ENCODE data around the gene AHCTF1. TPM values are rescaled to one million over a fixed set of nuclear protein-coding genes. Genes with fewer than 3 reads are reported as not detected.
A peak's percentile ranks its signal among the peaks of the same experiment; 100 is the strongest.

The AHCTF1 gene
- 21.5 and 39.1 TPM in 2 replicates for total RNA-seq

- DNase-seq (ENCODE audit: low read depth): peak; percentile 93
Observed at GRCh38 chr1:246931549-246932365, at the start of gene AHCTF1. TSS of gene AHCTF1 (minus strand) at chr1:246931948. CDS start at chr1:246918370, 13,578 bp downstream.

DNA sequence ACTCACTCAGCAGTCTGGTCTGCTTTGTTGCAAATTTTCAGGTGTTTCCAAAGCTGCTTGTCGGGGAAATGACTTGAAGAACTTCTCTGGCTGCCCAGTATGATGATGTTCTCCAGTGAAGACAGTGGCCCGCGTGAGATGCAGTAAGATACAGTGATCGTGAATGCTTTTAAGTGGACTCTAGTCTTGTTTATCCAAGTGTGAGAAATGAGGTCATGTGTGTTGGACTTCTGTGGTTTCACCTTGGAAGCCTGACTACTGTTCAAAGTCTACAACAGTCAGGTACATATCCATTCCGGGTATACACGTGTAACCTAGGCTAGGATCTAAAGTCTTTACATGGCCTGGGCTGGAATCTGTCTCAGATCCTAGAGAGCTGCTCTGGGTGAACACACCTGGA is 47.0 kb upstream of the AHCTF1 start:
- DNase-seq (ENCODE audit: low read depth): no peak

DNA sequence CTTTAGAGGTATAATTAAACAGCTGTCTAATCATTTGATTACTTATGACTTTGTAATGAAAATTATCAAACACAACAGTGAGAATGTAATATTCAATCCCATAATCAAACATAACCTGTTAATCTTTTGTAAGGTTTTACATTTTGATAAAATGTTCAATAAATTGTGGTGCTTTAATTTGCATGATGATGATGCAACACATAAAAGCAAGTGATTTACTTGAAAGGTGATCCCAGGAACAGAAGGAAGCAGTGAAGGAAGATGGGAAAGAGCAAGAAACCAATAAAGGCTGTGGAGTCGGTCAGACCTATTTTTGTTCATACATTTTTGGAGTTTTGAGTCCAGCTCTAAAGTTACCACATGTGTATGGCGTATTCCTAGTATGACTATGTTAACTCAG is 46.5 kb upstream of the AHCTF1 start:
- DNase-seq (ENCODE audit: low read depth): no peak

DNA sequence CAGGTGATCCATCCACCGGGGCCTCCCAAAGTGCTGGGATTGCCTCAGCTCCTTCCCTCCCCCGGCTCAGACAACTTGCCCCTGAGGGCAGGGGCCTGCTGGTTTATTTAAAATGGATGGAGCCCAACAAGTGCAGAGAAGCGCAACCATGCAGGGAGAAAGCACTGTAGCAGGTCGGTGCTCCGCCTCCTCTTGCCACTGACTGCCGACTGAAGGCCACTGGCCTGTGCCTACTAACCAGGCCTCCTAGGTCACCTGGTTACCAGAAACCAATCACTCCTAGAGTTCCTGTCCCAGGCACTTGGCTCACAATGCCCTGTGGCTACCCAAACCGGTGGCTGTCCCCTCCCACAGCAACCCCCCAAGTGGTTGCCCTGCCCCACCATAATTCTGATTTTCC is 40.2 kb upstream of the AHCTF1 start:
- no peak for DNase-seq (ENCODE audit: low read depth)

DNA sequence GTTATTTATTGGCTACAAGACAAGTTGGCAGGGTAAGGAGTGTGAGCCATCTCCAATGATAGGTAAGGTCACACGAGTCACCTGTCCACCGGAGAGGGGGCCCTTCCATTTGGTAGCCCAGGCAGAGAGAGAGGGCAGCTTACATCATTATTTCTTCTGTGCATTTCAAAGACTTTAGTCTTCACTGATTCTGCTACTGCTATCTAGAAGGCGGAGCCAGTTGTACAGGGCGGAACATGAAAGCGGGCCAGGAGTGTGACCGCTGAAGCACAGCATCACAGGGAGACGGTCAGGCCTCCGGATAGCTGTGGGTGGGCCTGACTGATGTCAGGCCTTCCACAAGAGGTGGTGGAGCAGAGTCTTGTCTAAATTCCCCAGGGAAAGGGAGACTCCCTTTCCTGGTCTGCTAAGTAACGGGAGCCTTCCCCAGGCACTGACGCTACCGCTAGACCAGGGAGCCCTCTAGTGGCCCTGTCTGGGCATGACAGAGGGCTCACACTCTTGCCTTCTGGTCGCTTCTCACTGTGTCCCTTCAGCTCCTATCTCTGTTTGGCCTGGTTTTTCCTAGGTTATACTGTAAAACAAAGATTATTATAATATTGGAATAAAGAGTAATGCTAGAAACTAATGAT is 39.5 kb upstream of the AHCTF1 start:
- peak; percentile 15 for DNase-seq (ENCODE audit: low read depth)

DNA sequence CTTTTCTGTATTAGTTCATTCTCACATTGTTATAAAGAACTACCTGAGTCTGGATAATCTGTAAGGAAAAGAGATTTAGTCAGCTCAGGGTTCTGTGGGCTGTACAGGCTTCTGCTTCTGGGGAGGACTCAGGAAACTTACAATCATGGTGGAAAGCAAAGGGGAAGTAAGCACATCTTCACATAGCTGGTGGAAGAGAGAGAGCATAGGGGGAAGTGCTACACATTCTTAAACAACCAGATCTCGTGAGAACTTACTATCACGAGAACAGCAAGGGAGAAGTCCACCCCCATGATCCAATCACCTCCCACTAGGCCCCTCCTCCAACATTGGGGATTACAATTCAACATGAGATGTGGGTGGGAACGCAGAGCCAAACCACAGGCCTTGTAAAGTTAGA is 37.9 kb upstream of the AHCTF1 start:
- no peak for DNase-seq (ENCODE audit: low read depth)

DNA sequence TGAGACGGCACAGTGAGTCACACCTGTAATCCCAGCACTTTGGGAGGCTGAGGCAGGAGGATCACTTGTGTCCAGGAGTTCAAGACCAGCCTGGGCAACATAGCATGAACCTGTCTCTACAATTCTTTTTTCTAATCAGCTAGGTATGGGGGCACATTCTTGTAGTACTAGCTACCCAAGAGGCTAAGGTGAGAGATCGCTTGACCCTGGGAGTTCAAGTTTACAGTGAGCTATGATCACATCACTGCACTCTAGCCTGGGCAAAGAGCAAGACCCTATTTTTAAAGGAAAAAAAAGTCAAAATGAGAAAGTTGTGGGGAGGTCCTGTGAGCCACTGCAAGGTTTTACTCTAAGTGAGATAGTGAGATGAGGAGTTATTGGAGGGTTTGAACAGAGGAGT is 34.8 kb upstream of the AHCTF1 start:
- no peak for DNase-seq (ENCODE audit: low read depth)

- no peak for DNase-seq (ENCODE audit: low read depth)
Observed at GRCh38 chr1:246959944-246960693, 28.4 kb upstream of the AHCTF1 start.

DNA sequence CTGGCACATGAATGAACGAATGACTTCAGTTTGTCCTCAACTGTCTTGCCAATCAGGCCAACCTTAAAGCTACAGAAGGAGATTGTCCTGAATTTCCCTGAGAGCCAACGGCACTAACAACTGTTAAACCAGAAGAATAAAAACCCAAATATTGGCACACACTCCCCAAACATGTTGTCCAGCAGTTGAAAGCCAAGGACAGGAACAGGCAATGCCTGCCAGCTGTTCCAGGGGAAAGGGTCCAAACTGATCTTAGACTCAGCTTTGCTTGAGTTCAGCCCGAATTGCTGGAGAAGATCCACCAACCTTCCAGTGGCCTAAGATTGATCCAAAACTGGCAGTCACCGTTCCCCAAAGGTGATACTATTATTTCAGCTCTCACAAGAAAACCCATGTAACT is 22.4 kb upstream of the AHCTF1 start:
- DNase-seq (ENCODE audit: low read depth): no peak

DNA sequence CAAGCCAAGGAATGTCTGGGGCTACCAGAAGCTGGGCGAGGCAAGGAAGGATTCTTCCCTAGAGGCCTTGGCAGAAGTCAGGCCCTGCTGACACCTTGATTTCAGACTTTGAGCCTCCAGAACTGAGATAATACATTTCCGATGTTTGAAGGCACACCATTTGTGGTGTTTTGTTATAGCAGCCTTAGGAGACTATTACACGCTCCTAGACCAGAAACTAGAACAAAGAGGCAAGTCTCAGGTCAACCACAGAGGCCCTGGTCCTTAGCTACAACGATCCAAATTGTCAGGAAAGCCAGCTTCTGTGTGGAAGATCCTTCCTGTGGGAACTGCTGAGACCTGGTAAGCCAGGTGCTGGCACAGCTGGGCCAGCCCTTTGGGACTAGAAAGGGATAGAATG is 19.7 kb upstream of the AHCTF1 start:
- DNase-seq (ENCODE audit: low read depth): no peak

DNA sequence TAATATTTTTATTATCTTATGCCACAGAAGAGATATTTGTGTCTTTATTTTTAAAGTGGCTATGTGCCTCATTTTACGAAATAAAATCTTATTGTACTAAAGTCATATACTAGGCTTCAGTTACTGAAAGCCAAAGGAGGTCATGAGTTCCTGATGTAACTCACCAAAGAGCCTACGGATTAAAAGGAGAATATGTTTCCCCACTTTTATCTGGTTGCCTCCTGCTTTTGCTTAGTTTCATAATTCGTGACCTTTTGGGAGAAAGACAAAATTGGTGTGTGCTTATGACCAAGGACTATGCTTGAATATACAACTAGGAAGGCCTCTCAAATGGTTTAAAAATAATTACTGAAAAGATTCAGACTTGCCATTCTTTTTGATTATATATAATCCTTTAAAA is 18.2 kb upstream of the AHCTF1 start:
- no peak for DNase-seq (ENCODE audit: low read depth)

DNA sequence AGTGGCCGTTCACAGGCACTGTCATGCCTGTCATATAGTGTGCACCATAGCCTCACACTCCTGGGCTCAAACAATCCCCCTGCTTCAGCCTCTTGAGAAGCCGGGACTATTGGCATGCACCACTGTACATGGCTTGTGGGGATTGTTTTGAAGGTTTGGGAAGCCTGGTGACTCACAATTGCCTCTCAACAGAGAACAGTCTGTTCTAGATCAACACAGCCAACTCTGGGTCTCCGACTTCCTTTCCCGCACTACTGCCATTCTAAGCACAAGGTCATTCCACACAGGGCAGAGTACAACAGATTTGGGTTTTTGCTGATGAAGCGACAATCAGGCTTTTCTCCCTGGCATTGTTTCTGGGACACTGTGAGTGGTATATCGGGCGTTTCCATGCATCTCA is 15.5 kb upstream of the AHCTF1 start:
- peak; percentile 82 for DNase-seq (ENCODE audit: low read depth)

- DNase-seq (ENCODE audit: low read depth): no peak
Observed at GRCh38 chr1:246946366-246946765, 14.6 kb upstream of the AHCTF1 start.

DNA sequence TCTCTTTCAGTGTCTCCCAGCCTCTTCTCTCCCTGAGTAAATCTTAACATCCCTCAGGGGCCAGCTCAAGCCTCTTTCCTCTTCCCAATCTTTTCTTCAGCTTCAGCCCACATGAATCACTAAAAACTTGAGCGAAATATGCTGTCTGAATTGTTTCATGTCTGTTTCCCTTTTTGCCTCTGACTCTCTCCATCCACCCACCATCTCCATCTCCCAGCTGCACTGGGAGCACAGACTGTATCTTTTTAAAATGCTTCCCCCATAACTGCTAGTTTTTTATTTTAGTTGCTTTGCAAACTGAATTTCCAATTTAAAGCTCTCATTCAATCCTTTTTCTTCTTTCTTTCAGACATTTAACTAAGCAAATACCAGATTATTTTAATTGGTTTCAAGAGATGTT is 3.0 kb upstream of the AHCTF1 start:
- DNase-seq (ENCODE audit: low read depth): no peak

GRCh38 chr1:246933893-246934292 is 2.1 kb upstream of the AHCTF1 start:
- DNase-seq (ENCODE audit: low read depth): no peak

DNA sequence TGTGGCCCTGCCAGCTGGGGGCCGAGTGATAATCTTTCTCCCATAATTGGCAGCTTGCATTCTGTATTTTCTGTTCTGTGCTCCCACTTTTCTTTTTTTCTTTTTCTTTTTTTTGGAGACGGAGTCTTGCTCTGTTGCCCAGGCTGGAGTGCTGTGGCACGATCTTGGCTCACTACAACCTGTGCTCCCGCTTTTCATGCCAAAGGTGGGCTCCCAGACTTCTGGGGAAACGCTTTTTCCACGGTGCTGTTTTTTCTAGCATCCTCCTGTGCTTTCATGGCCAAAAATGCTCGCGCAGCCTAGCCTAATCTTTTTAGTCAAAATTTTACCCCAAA is 585 bp upstream of the AHCTF1 start:
- no peak for DNase-seq (ENCODE audit: low read depth)

DNA sequence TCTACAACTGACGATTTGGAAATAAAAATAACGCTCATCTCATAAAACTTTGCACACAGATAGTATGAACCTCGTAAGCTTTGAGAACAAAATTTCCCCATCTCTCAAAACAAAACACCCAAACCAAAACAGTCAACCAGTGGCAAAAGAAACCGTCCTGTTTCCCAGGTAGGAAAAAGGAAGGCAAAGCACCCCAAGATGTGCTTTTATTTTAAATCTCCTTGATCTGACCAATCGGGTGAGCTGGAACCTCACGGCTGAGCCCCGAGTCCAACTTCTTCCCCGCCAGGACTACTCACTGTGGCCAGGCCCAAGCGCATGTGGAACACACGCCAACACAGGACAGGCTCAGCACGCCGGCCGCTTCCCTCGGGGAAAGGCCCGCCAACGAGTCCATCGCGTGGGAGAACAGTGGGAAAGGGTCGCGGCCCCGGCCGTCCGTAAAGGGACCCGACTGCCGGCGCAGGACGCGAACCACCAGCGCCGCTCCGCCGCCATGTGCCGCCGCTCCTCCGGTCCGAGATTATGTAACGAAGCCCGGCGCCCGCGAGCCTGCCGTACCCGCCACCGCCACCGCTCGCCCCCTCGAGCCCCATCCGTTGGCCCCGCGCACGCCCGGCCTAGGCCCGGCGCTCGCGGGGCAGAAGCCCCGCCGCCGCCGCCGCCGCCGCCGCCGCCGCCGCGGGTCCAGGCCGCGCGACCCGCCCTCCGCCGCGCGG is 759 bp downstream of the AHCTF1 start:
- DNase-seq (ENCODE audit: low read depth): peak; percentile 36

GRCh38 chr1:246925997-246926626 is 5.6 kb downstream of the AHCTF1 start:
- DNase-seq (ENCODE audit: low read depth): no peak

GRCh38 chr1:246923900-246924299 is 7.8 kb downstream of the AHCTF1 start:
- no peak for DNase-seq (ENCODE audit: low read depth)

- DNase-seq (ENCODE audit: low read depth): no peak
Observed at GRCh38 chr1:246923482-246923881, 8.3 kb downstream of the AHCTF1 start.

- no peak for DNase-seq (ENCODE audit: low read depth)
Observed at GRCh38 chr1:246921481-246921880, 10.3 kb downstream of the AHCTF1 start.

GRCh38 chr1:246919902-246920301 is 11.8 kb downstream of the AHCTF1 start:
- no peak for DNase-seq (ENCODE audit: low read depth)
